Lower leg skin (tissue), 4 donors: Measurements from ENCODE around the gene SIGLEC11. TPM values are rescaled to one million over a fixed set of nuclear protein-coding genes. Genes with fewer than 3 reads are reported as not detected.
"Not testable (repeated sequence)": the region's sequence is repeated elsewhere in the genome, so short reads cannot be mapped to it uniquely, and the experiment has no call there.

Source experiments
- DNase-seq, 2 donors: peaks; one replicate each; pipeline ENCODE4 v3.0.0-alpha.2; 2019; ENCODE audit warnings: low spot score in 2 of 2
- H3K4me3 ChIP-seq: fragments of 200-600 bp; sonication (generic); 2 replicates; pipeline ENCODE4 v1.5.1; 2017; ENCODE audit warnings: mild to moderate bottlenecking, low read depth; ENCODE audit not compliant: poor library complexity, severe bottlenecking
- POLR2A ChIP-seq, 2 donors: fragments of 450-650 bp; IDR thresholded peaks; one replicate each; pipeline ENCODE4 v1.6.1; 2016 to 2017; ENCODE audit warnings: antibody characterized with exemption in 2 of 2, mild to moderate bottlenecking in 1 of 2, moderate library complexity in 1 of 2
- WGBS, 2 donors: methylation state at CpG; one replicate each; pipeline ENCODE4 v1.1.5; 2018; 5-methylcytosine and 5-hydroxymethylcytosine counted together
- intact Hi-C: fragments of 100-400 bp; cut with DNase I; formaldehyde crosslinking; loops from one replicate; pipeline ENCODE4 v1.15.0; 2023; ENCODE audit warnings: low total_unique reads
- total RNA-seq, 4 donors: library from RNA; depleted of rRNA; stranded (reverse); fragments of >200 nt; gene quantifications; one replicate each; pipeline ENCODE4 v1.1.0, GENCODE V29; 2016
- TF ChIP-seq, protein P1 (sequence below), 3 donors: fragments of 450-650 bp; IDR thresholded peaks; one replicate each; pipeline ENCODE4 v1.5.1; 2016; ENCODE audit warnings: antibody characterized with exemption in 3 of 3, mild to moderate bottlenecking in 3 of 3, moderate library complexity in 2 of 3

SIGLEC11 gene
- total RNA-seq, 4 donors from 2014 or later: 0.13 to 0.63 TPM; not detected in 2

DNA sequence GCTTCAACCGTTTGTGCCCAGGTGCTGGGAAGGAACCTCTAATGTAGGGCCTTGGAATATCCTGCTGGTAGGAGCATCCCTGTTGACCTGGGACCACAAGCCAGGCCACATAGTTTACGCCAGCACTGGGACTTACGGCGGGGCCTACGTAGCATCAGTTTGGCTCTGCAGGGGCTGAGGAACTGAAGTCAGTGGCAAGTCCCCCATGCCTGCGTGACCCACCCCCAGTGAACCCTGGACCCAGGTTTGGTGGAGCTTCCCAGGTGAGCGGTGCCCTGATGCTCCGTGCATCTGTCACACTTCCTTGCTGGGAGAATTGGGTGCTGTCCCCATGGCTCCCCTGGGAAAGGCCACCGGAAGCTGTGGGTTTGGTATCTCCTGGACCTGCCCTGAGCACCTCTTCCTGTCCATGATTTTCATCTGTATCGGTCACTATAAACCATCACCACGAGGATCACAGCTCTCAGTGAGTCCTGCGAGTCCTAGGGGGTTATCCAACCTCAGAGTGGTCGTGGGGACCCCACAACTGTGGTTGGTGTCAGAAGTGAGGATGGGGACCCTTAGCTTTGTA lies 9.9 kb downstream of the SIGLEC11 start:
- no peak for DNase-seq
- H3K4me3 ChIP-seq: no peak overlapping the region
- TF ChIP-seq, protein P1, sequence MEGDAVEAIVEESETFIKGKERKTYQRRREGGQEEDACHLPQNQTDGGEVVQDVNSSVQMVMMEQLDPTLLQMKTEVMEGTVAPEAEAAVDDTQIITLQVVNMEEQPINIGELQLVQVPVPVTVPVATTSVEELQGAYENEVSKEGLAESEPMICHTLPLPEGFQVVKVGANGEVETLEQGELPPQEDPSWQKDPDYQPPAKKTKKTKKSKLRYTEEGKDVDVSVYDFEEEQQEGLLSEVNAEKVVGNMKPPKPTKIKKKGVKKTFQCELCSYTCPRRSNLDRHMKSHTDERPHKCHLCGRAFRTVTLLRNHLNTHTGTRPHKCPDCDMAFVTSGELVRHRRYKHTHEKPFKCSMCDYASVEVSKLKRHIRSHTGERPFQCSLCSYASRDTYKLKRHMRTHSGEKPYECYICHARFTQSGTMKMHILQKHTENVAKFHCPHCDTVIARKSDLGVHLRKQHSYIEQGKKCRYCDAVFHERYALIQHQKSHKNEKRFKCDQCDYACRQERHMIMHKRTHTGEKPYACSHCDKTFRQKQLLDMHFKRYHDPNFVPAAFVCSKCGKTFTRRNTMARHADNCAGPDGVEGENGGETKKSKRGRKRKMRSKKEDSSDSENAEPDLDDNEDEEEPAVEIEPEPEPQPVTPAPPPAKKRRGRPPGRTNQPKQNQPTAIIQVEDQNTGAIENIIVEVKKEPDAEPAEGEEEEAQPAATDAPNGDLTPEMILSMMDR (IDR thresholded peaks at IDR 0.05): no peak
- TF ChIP-seq POLR2A (IDR thresholded peaks at IDR 0.05): no peak
- WGBS, 2 donors: 86 to 89% methylated on average over 13 of the region's 13 CpGs
- intact Hi-C loops: no loop called here

DNA sequence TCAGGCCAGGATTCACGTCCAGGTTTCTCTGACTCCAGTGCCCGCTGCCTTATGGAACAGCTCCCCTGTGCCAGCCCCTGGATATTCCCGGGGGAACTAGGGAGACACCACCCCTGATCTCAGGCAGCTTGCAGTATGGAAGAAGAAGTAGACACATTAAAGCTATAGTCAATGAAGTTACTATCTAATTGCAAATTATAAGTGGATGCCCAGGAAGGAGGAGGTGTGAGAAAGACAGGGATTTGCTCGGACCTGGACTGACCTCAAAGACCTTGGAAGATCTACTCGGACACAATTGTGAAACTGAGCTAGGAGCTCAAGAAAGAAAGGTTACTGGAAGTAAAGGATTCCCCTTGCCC lies 10.4 kb downstream of the SIGLEC11 start:
- WGBS, 2 donors: 90% methylated on average over 5 of the region's 5 CpGs
- TF ChIP-seq, protein P1 (IDR thresholded peaks at IDR 0.05): no peak
- TF ChIP-seq POLR2A (IDR thresholded peaks at IDR 0.05): no peak
- intact Hi-C loops: no loop called here
- DNase-seq: no peak
- H3K4me3 ChIP-seq: no peak overlapping the region

- DNase-seq: no peak
- WGBS, 2 donors: 78 to 82% methylated on average over 11 of the region's 11 CpGs
- TF ChIP-seq, protein P1 (IDR thresholded peaks at IDR 0.05): no peak
- TF ChIP-seq POLR2A (IDR thresholded peaks at IDR 0.05): no peak
- H3K4me3 ChIP-seq: no peak overlapping the region
- intact Hi-C loops: no loop called here
These were observed 11.0 kb downstream of the SIGLEC11 start for GRCh38 chr19:49949742-49950589.

DNA sequence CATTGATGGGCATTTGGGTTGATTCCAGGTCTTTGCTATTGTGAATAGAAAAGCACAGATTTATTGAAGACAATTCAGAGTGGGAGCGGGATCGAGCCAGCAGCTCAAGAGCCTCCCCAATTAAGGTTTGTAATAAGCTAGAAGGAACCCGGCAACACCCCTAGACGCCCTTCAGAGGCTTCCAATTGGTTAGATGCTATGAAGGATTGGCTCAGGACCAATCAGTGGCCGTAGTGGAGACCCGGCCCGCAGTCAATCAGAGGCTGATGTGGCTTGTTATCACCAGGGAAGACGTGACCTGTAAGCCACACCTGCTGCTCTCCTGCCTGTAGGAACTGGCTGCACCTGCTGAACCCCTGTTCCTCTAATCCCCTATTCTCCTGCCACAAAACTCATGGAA lies 14.6 kb downstream of the SIGLEC11 start:
- WGBS, 2 donors: 74 to 91% methylated on average over 8 of the region's 8 CpGs
- no peak for DNase-seq
- TF ChIP-seq, protein P1 (IDR thresholded peaks at IDR 0.05): no peak
- TF ChIP-seq POLR2A (IDR thresholded peaks at IDR 0.05): no peak
- H3K4me3 ChIP-seq: no peak overlapping the region
- intact Hi-C loops: no loop called here

- WGBS, 2 donors: 86 to 88% methylated on average over 5 of the region's 5 CpGs
- not testable (repeated sequence) for DNase-seq, H3K4me3 ChIP-seq
- intact Hi-C loops: loop anchor here (5.0 kb wide), 1 partner anchor 38 kb away; no protein-coding TSS in a partner anchor
These were observed 16.4 kb downstream of the SIGLEC11 start for GRCh38 chr19:49944567-49944966.

- TF ChIP-seq, protein P1 (IDR thresholded peaks at IDR 0.05): no peak
- no peak for TF ChIP-seq POLR2A (IDR thresholded peaks at IDR 0.05)
- WGBS, 2 donors: 92 to 98% methylated on average over 5 of the region's 5 CpGs
- no peak overlapping the region for H3K4me3 ChIP-seq
- DNase-seq: no peak
- intact Hi-C loops: loop anchor here (5.0 kb wide), 1 partner anchor 42 kb away; no protein-coding TSS in a partner anchor
These were observed 20.5 kb downstream of the SIGLEC11 start for GRCh38 chr19:49940482-49940791.
